GM19043 (cell line): Measurements from ENCODE around the gene PCDHGA1.
"Not testable (repeated sequence)": the region's sequence is repeated elsewhere in the genome, so short reads cannot be mapped to it uniquely, and the experiment has no call there.

Source experiments
- ATAC-seq: cut with Tn5 transposase; IDR thresholded peaks from one replicate; pipeline ENCODE4 v1.9.1; 2021; ENCODE audit warnings: low read depth; ENCODE audit not compliant: unreplicated experiment

PCDHGA1 gene

GRCh38 chr5:141345327-141345726, 15.0 kb downstream of the PCDHGA1 start:
- no peak for ATAC-seq

GRCh38 chr5:141346017-141346416, 15.7 kb downstream of the PCDHGA1 start:
- ATAC-seq: not testable (repeated sequence)

- no peak for ATAC-seq
Observed at GRCh38 chr5:141349917-141350619, 19.8 kb downstream of the PCDHGA1 start, which contains the start of gene PCDHGB1. TSS of gene PCDHGB1 (plus strand) at chr5:141350099. CDS start at chr5:141350261, 162 bp downstream.

GRCh38 chr5:141351591-141351990, 21.3 kb downstream of the PCDHGA1 start:
- no peak for ATAC-seq

DNA sequence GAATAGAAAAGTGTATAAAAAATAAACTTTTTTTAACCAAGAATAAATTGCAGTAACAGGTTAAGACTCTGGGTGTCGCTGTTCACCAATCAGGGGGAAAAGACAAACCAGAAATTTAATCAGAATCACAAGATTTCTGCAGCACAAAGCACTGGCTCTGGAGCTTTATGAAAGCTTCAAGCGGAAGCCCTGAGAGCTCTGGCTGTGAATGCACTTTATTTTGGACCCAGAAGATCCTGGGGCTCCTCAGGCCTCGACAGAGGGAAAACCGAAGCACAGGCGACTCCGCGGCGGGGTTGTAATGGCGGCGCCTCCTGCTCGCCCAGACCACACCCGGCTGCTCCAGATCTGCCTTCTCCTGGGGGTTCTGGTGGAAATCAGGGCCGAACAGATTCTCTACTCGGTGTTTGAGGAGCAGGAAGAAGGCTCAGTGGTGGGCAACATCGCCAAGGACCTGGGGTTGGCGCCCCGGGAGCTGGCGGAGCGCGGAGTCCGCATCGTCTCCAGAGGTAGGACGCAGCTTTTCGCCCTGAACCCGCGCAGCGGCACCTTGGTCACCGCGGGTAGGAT, 24.7 kb downstream of the PCDHGA1 start, which contains the start of gene PCDHGA4:
Gene PCDHGA4 (plus strand): TSS at position 122 of the 570 bp plus-strand sequence. CDS start 87 bp downstream, at position 209.
- ATAC-seq: no peak

DNA sequence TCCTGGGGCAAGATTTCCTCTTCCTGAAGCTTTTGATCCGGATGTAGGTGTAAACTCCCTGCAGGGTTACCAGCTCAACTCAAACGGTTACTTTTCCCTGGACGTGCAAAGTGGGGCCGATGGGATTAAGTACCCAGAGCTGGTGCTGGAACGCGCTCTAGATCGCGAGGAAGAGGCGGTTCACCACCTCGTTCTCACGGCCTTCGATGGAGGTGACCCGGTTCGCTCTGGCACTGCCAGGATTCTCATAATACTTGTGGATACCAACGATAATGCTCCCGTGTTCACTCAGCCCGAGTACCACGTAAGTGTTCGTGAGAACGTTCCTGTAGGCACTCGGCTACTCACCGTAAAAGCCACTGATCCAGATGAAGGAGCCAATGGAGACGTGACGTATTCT, 25.3 kb downstream of the PCDHGA1 start:
- ATAC-seq: no peak

GRCh38 chr5:141356133-141356532, 25.8 kb downstream of the PCDHGA1 start:
- ATAC-seq: no peak

- ATAC-seq: no peak
Observed at GRCh38 chr5:141356950-141357349, 26.6 kb downstream of the PCDHGA1 start.

- no peak for ATAC-seq
Observed at GRCh38 chr5:141359790-141360426, 29.6 kb downstream of the PCDHGA1 start, which contains the start of gene PCDHGB2. TSS of gene PCDHGB2 (plus strand) at chr5:141359994. CDS start at chr5:141360136, 142 bp downstream.

DNA sequence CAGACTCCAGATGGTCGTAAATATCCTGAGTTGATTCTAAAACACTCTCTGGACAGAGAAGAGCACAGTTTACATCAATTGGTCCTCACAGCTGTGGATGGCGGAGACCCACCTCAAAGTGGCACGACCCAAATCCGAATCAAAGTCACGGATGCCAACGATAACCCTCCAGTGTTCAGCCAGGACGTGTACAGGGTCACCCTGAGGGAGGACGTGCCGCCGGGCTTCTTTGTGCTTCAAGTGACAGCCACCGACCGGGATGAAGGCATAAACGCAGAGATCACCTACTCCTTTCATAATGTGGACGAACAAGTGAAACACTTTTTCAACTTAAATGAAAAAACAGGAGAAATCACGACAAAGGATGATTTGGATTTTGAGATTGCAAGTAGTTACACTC, 30.4 kb downstream of the PCDHGA1 start:
- ATAC-seq: no peak

DNA sequence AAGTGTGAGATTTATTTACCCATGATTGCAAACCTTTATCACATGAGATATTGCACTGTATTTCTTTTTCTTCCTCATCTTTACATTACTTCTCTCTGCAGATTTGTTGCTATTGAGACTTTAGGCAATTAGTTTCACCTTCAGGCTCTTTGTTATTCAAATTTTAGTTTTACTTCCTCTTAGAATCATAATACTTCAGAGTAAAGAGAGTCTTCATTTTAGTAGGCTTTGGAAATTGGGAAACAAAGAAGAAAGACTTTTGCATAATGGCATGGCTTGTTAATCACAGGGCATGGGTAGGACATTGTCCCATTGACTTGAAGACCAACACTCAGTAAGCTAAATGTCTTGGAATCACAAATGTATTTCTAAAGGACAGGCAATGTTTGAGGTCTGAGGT, 32.4 kb downstream of the PCDHGA1 start:
- ATAC-seq: no peak

- no peak for ATAC-seq
Observed at GRCh38 chr5:141363952-141364660, 33.8 kb downstream of the PCDHGA1 start, which contains the start of gene PCDHGA5. TSS of gene PCDHGA5 (plus strand) at chr5:141364162. CDS start at chr5:141364331, 169 bp downstream.

DNA sequence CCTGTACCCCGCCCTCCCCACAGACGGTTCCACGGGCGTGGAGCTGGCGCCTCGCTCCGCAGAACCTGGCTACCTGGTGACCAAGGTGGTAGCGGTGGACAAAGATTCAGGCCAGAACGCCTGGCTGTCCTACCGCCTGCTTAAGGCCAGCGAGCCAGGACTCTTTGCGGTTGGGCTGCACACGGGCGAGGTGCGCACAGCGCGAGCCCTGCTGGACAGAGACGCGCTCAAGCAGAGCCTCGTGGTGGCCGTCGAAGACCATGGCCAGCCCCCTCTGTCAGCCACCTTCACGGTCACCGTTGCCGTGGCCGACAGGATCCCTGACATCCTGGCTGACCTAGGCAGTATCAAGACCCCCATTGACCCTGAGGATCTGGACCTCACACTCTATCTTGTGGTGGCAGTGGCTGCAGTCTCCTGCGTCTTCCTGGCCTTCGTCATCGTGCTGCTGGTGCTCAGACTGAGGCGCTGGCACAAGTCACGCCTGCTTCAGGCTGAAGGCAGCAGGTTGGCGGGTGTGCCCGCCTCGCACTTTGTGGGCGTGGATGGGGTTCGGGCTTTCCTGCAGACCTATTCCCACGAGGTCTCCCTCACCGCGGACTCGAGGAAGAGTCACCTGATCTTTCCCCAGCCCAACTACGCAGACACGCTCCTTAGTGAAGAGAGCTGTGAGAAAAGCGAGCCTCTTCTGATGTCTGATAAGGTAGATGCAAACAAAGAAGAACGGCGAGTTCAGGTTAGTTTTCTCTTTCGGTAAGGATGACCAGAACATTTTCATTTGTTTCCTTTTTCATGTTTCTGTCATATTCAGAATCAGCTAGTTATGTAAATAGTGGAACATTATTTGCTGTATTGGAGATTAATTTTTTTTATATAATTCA, 35.9 kb downstream of the PCDHGA1 start:
- no peak for ATAC-seq

DNA sequence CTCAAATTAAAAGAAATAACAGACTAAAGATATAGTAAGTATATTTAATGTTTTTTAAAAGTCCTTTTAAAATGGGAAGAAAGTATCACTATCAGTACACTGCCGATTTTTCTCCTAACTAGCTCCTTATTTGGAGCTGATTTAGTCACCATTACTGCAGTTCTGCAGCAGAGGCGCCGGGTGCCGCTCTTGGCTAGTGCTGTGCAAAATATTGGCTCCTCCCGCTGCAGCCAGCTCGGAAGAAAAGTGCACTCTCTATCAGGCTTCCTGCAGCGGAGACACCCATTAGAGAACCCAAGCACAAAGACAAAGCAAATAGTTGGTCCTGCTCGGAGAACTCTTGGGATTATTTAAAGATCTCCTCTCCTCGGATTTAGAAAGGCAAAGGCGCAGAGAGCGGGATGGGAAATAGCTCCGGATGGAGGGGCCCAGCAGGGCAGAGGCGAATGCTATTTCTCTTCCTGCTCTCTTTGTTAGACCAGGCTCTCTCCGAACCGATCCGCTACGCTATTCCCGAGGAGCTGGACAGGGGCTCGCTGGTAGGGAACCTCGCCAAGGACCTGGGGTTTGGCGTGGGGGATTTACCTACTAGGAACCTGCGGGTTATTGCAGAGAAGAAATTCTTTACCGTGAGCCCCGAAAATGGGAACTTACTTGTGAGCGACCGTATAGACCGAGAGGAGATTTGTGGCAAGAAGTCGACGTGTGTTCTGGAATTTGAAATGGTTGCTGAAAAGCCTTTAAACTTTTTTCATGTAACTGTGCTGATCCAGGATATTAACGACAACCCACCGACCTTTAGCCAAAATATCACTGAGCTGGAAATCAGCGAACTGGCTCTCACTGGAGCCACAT, 39.9 kb downstream of the PCDHGA1 start, which contains the start of gene PCDHGB3:
Gene PCDHGB3 (plus strand): TSS at position 249 of the 855 bp plus-strand sequence. CDS start 153 bp downstream, at position 402.
- peak; percentile 74 for ATAC-seq

- no peak for ATAC-seq
Observed at GRCh38 chr5:141371572-141372475, 41.5 kb downstream of the PCDHGA1 start.

GRCh38 chr5:141373673-141374317, 43.5 kb downstream of the PCDHGA1 start, which contains the start of gene PCDHGA6:
TSS of gene PCDHGA6 (plus strand) at chr5:141373891. CDS start at chr5:141374084, 193 bp downstream.
- no peak for ATAC-seq

- ATAC-seq: no peak
Observed at GRCh38 chr5:141374627-141375026, 44.3 kb downstream of the PCDHGA1 start.
